Chondrocyte (in vitro differentiated cells): ENCODE measurements around the gene C2CD3. TPM values are rescaled to one million over a fixed set of nuclear protein-coding genes. Genes with fewer than 3 reads are reported as not detected.
A peak's percentile ranks its signal among the peaks of the same experiment; 100 is the strongest.
"Not testable (repeated sequence)": the region's sequence is repeated elsewhere in the genome, so short reads cannot be mapped to it uniquely, and the experiment has no call there.

Experiments used
- DNase-seq: peaks from one replicate; pipeline ENCODE4 v3.0.0; 2021; ENCODE audit warnings: mixed read lengths, low spot score
- H3K27ac Mint-ChIP-seq: one replicate; pipeline ENCODE4 v1.8.0; 2021; ENCODE audit warnings: mild to moderate bottlenecking, moderate library complexity, mixed read lengths; ENCODE audit not compliant: unreplicated experiment
- H3K27me3 Mint-ChIP-seq: 2 replicates; pipeline ENCODE4 v1.8.0; 2021; ENCODE audit warnings: low read depth, mixed read lengths
- H3K36me3 Mint-ChIP-seq: 2 replicates; pipeline ENCODE4 v1.8.0; 2021; ENCODE audit warnings: low read depth, mixed read lengths
- H3K4me1 Mint-ChIP-seq: 2 replicates; pipeline ENCODE4 v1.8.0; 2021; ENCODE audit warnings: low read depth, mild to moderate bottlenecking, mixed read lengths
- H3K4me3 Mint-ChIP-seq: one replicate; pipeline ENCODE4 v1.8.0; 2021; ENCODE audit warnings: mild to moderate bottlenecking, moderate library complexity, mixed read lengths; ENCODE audit not compliant: unreplicated experiment
- H3K9me3 Mint-ChIP-seq: 2 replicates; pipeline ENCODE4 v1.8.0; 2021; ENCODE audit warnings: low read depth, mixed read lengths
- CTCF ChIP-seq: fragments of 200-600 bp; sonication (generic); IDR thresholded peaks from 2 replicates; pipeline ENCODE4 v1.5.0; 2021; ENCODE audit warnings: antibody characterized with exemption, mild to moderate bottlenecking, moderate library complexity
- total RNA-seq: library from RNA; stranded (reverse); gene quantifications from 3 replicates; pipeline ENCODE4 v1.2.1, GENCODE V29; 2021

The C2CD3 gene
- total RNA-seq, 1 donor from 2014 or later = 14.7 TPM

GRCh38 chr11:74090701-74091100 is 80.1 kb downstream of the C2CD3 start:
- Mint-ChIP-seq H3K4me1 (no peaks in the 10 kb centered on the region), H3K27ac (no peak overlapping the region), H3K4me3 (no peak overlapping the region), H3K27me3 (no peaks in the 10 kb centered on the region), H3K36me3 (peaks cover 7% of the 10 kb centered on the region), H3K9me3 (no peaks in the 10 kb centered on the region)
- DNase-seq = no peak
- TF ChIP-seq CTCF = peak; percentile 49

DNA sequence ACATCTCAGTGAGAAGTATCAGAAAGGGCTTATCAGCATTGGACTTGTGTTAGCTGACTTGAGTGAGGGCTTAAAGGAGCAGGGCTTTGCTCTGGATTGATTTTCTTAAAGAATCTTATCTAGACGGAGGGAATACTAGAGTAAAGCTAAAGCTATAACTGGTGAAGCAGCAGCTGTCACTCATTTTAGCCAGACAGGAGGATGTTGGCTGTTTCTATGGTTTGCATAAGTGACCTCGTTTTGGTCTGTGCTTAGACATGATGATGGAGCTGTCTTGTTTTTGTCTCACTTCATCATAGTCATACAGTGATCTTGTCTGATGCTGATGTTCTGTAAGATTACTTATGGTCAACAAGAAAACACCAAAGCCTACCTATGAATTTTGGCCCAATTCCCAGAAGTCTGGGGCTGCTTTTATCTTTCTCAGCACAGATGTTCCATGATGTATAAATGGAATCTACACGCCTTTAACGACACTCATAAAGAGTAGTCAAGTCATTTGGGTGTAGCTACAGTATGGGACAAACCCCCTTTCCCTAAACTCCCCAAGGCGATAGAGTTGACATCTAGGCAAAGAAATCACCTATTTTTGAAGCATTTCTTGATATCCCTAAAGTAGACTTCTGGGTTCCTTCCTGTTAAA is 84.4 kb downstream of the C2CD3 start:
- H3K4me1 Mint-ChIP-seq = no peaks in the 10 kb centered on the region
- no peak for DNase-seq
- H3K27ac Mint-ChIP-seq = no peak overlapping the region
- H3K4me3 Mint-ChIP-seq = no peak overlapping the region
- peaks cover 26% of the 10 kb centered on the region for H3K36me3 Mint-ChIP-seq
- H3K27me3 Mint-ChIP-seq = no peaks in the 10 kb centered on the region
- H3K9me3 Mint-ChIP-seq = no peaks in the 10 kb centered on the region
- no peak for TF ChIP-seq CTCF

DNA sequence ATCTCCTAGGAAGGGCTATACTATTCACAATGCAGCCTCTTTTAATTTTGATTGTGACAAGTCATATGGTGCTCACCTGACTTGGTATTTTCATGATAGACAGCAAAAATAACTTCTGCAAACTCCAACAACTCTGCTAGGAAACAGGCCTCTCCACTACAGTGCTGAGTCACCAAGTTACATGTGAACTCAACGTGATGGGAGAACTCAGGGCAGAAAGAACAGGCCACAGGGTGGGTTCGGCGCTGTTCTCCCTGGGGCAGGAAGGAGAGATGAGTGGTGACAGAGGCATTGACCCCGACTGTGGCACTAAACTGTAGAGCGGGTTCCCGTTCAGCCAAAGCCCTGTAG is 85.3 kb downstream of the C2CD3 start:
- H3K9me3 Mint-ChIP-seq = no peaks in the 10 kb centered on the region
- peaks cover 26% of the 10 kb centered on the region for H3K36me3 Mint-ChIP-seq
- H3K27ac Mint-ChIP-seq = no peak overlapping the region
- no peak for TF ChIP-seq CTCF
- DNase-seq = no peak
- no peaks in the 10 kb centered on the region for H3K4me1 Mint-ChIP-seq
- no peaks in the 10 kb centered on the region for H3K27me3 Mint-ChIP-seq
- H3K4me3 Mint-ChIP-seq = no peak overlapping the region

DNA sequence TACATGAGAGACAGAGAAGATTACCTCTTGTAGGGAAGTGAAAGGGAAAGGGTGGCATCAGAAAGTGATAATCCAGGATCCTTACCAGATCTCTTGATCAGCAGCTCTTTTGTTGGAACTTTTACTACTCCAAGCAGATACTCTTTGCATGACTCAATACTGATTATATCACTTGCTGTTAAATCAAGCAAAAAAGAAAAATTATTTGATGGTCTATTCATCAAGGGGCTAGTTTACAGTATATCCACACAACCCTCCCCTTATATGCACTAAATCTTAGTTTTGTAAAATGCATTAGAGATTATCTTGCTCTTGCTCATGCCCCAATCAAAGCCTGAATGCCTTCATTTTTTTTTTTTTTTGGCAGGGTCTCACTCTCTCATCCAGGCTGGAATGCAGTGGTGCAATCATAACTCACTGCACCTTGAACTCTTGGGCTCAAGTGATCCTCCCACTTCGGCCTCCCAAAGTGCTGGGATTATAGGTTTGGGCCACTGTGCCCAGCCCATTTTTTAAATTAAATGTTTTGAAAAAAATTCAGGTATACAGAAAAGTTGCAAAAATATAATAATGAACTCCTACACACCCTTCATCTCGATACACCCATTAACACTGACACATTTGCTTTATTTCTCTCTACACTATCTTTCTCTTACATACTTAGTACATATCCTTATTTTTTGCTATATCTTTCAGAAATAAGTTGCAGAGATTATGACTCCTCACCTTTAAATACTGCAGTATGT is 85.8 kb downstream of the C2CD3 start:
- no peaks in the 10 kb centered on the region for H3K4me1 Mint-ChIP-seq
- no peaks in the 10 kb centered on the region for H3K27me3 Mint-ChIP-seq
- TF ChIP-seq CTCF = no peak
- no peak overlapping the region for H3K27ac Mint-ChIP-seq
- no peak for DNase-seq
- H3K36me3 Mint-ChIP-seq = peaks cover 26% of the 10 kb centered on the region
- no peaks in the 10 kb centered on the region for H3K9me3 Mint-ChIP-seq
- H3K4me3 Mint-ChIP-seq = no peak overlapping the region

DNA sequence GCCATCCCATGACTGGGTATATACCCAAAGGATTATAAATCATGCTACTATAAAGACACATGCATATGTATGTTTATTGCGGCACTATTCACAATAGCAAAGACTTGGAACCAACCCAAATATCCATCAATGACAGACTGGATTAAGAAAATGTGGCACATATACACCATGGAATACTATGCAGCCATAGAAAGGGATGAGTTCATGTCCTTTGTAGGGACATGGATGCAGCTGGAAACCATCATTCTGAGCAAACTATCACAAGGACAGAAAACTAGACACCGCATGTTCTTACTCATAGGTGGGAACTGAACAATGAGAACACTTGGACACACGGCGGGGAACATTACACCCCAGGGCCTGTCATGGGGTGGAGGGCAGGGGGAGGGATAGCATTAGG is 86.9 kb downstream of the C2CD3 start:
- not testable (repeated sequence) for H3K4me3 Mint-ChIP-seq, H3K4me1 Mint-ChIP-seq, DNase-seq, H3K27me3 Mint-ChIP-seq, H3K27ac Mint-ChIP-seq, H3K9me3 Mint-ChIP-seq
- peaks cover 28% of the 10 kb centered on the region for H3K36me3 Mint-ChIP-seq

GRCh38 chr11:74081428-74081827 is 89.4 kb downstream of the C2CD3 start:
- H3K36me3 Mint-ChIP-seq = peaks cover 42% of the 10 kb centered on the region
- H3K27ac Mint-ChIP-seq = no peak overlapping the region
- H3K27me3 Mint-ChIP-seq = no peaks in the 10 kb centered on the region

More at GRCh38 chr11:74081428-74081827, 89.4 kb downstream of the C2CD3 start:
- Mint-ChIP-seq H3K4me1 (no peaks in the 10 kb centered on the region), H3K9me3 (no peaks in the 10 kb centered on the region), H3K4me3 (no peak overlapping the region)
- TF ChIP-seq CTCF = no peak
- no peak for DNase-seq
